Testis (tissue), 3 donors: ENCODE measurements around the gene ARL8A. TPM values are rescaled to one million over a fixed set of nuclear protein-coding genes. Genes with fewer than 3 reads are reported as not detected.

Experiments
- DNase-seq: peaks from one replicate; pipeline ENCODE4 v3.0.0-alpha.2; 2019
- H3K27ac ChIP-seq, 2 donors: fragments of 200-600 bp; sonication (generic); one replicate each; pipeline ENCODE4 v1.5.1; 2019
- H3K27me3 ChIP-seq: fragments of 200-600 bp; sonication (generic); one replicate; pipeline ENCODE4 v1.5.1; 2019
- H3K36me3 ChIP-seq: fragments of 200-600 bp; sonication (generic); one replicate; pipeline ENCODE4 v1.5.1; 2017; ENCODE audit warnings: low read depth; ENCODE audit errors: missing control alignments
- H3K4me1 ChIP-seq: fragments of 200-600 bp; sonication (generic); one replicate; pipeline ENCODE4 v1.5.1; 2019
- H3K4me3 ChIP-seq, 2 donors: fragments of 200-600 bp; sonication (generic); one replicate each; pipeline ENCODE4 v1.5.1; 2017 to 2019
- H3K9me3 ChIP-seq: fragments of 200-600 bp; sonication (generic); one replicate; pipeline ENCODE4 v1.5.1; 2017
- CTCF ChIP-seq, 3 experiments: fragments of 450-650 bp in 2 of 3; fragments of 200-600 bp in 1 of 3; sonication (generic) in 1 of 3; IDR thresholded peaks; one replicate each; pipeline ENCODE4 v1.5.1; 2016 to 2019; ENCODE audit warnings: antibody characterized with exemption in 3 of 3, mild to moderate bottlenecking in 2 of 3, moderate library complexity in 1 of 3
- POLR2A ChIP-seq: fragments of 450-650 bp; IDR thresholded peaks from one replicate; pipeline ENCODE4 v1.6.1; 2017; ENCODE audit warnings: antibody characterized with exemption, mild to moderate bottlenecking, moderate library complexity
- WGBS, 2 donors: methylation state at CpG; one replicate each; pipeline ENCODE4 v1.1.5; 2018; 5-methylcytosine and 5-hydroxymethylcytosine counted together
- intact Hi-C: fragments of 100-400 bp; cut with DNase I; formaldehyde crosslinking; loops from one replicate; pipeline ENCODE4 v1.15.1; 2023; ENCODE audit warnings: low total_unique reads
- polyA plus RNA-seq: library from polyadenylated mRNA; stranded (reverse); fragments of 350-450 nt; fragmentation: Illumina TruSeq; extraction: RNeasy Lipid Tissue Mini Kit (QIAGEN cat#74804); gene quantifications from one replicate; pipeline ENCODE4 v1.2.3, GENCODE V29; 2014; ENCODE audit warnings: low read depth, low replicate concordance; ENCODE audit not compliant: insufficient read depth
- total RNA-seq, 2 donors: library from RNA; depleted of rRNA; stranded (reverse); fragments of >200 nt; gene quantifications; one replicate each; pipeline ENCODE4 v1.2.3, GENCODE V29; 2016

The ARL8A gene
- total and polyA plus RNA-seq, 3 donors from 2014 or later = 46.9 to 80.8 (median 63.9) TPM

GRCh38 chr1:202127061-202127460 is 17.5 kb downstream of the ARL8A start:
- WGBS, 2 donors = 89 to 94% methylated on average over 6 of the region's 6 CpGs
- no peak for TF ChIP-seq POLR2A

GRCh38 chr1:202126426-202126825 is 18.1 kb downstream of the ARL8A start:
- no peaks in the 10 kb centered on the region for H3K27me3 ChIP-seq
- no peak for DNase-seq
- intact Hi-C loops = no loop called here
- no peak overlapping the region for H3K4me3 ChIP-seq
- no peaks in the 10 kb centered on the region for H3K36me3 ChIP-seq
- H3K27ac ChIP-seq = no peak overlapping the region
- TF ChIP-seq CTCF (IDR thresholded peaks at IDR 0.05) (no peak), POLR2A (no peak)
- H3K4me1 ChIP-seq = peaks cover 29% of the 10 kb centered on the region
- no peaks in the 10 kb centered on the region for H3K9me3 ChIP-seq
- WGBS, 2 donors = 0 to 73% methylated on average over 1 to 9 of the region's 9 CpGs

More at GRCh38 chr1:202127061-202127460, 17.5 kb downstream of the ARL8A start:
- Histone ChIP-seq H3K4me1 (peaks cover 35% of the 10 kb centered on the region), H3K36me3 (no peaks in the 10 kb centered on the region), H3K4me3 (no peak overlapping the region), H3K27me3 (no peaks in the 10 kb centered on the region), H3K9me3 (no peaks in the 10 kb centered on the region), H3K27ac (no peak overlapping the region)
- intact Hi-C loops = no loop called here
- no peak for DNase-seq

GRCh38 chr1:202125611-202126010 is 18.9 kb downstream of the ARL8A start:
- intact Hi-C loops = no loop called here
- WGBS, 2 donors = 84 to 89% methylated on average over 8 of the region's 8 CpGs
- TF ChIP-seq CTCF (IDR thresholded peaks at IDR 0.05) (no peak), POLR2A (no peak)
- H3K36me3 ChIP-seq = no peaks in the 10 kb centered on the region
- peaks cover 21% of the 10 kb centered on the region for H3K4me1 ChIP-seq
- no peaks in the 10 kb centered on the region for H3K27me3 ChIP-seq
- no peak for DNase-seq
- H3K27ac ChIP-seq = no peak overlapping the region
- no peak overlapping the region for H3K4me3 ChIP-seq
- no peaks in the 10 kb centered on the region for H3K9me3 ChIP-seq

- no peaks in the 10 kb centered on the region for H3K27me3 ChIP-seq
- no peak for TF ChIP-seq CTCF (IDR thresholded peaks at IDR 0.05)
- no peak for TF ChIP-seq POLR2A
- H3K4me1 ChIP-seq = peaks cover 8% of the 10 kb centered on the region
- no peak for DNase-seq
- no peak overlapping the region for H3K27ac ChIP-seq
- H3K36me3 ChIP-seq = no peaks in the 10 kb centered on the region
- 87 to 92% methylated on average over 7 of the region's 7 CpGs for WGBS, 2 donors
- H3K4me3 ChIP-seq = no peak overlapping the region
- H3K9me3 ChIP-seq = no peaks in the 10 kb centered on the region
- intact Hi-C loops = no loop called here
Measured at GRCh38 chr1:202124142-202124541, 20.4 kb downstream of the ARL8A start.

GRCh38 chr1:202123336-202123813 is 21.2 kb downstream of the ARL8A start:
- no peaks in the 10 kb centered on the region for H3K27me3 ChIP-seq
- H3K36me3 ChIP-seq = no peaks in the 10 kb centered on the region
- intact Hi-C loops = no loop called here
- no peak overlapping the region for H3K4me3 ChIP-seq
- no peaks in the 10 kb centered on the region for H3K9me3 ChIP-seq
- H3K4me1 ChIP-seq = peaks cover 8% of the 10 kb centered on the region
- no peak overlapping the region for H3K27ac ChIP-seq
- TF ChIP-seq POLR2A = no peak
- no peak for TF ChIP-seq CTCF (IDR thresholded peaks at IDR 0.05)
- WGBS, 2 donors = 93% methylated on average over 9 to 10 of the region's 10 CpGs
- DNase-seq = no peak
